HepG2 (cell line): Measurements from ENCODE around the gene SPPL3. TPM values are rescaled to one million over a fixed set of nuclear protein-coding genes. Genes with fewer than 3 reads are reported as not detected.

Experiments used
- ATAC-seq: fragments of 200-7000 bp; cut with Tn5 transposase; 3 replicates; pipeline ENCODE4 v1.9.1; 2020; ENCODE audit warnings: mild to moderate bottlenecking, moderate library complexity
- BruUV-seq: library from RNA; stranded (reverse); fragments of 400-500 nt; replicated peaks from 2 replicates; lab custom pipeline; 2021; lab: Mats Ljungman, UMichigan
- CTCF ChIA-PET: fragments of 300-600 bp; formaldehyde crosslinking; extraction: SDS; loops from one replicate; lab custom pipeline; 2021; ENCODE audit warnings: low total read pairs, inconsistent platforms, low intra/inter-chr PET ratio; lab: Yijun Ruan, JAX
- POLR2A ChIA-PET: fragments of 350-600 bp; sonication (Branson Sonifier 250); formaldehyde crosslinking; loops from one replicate; lab custom pipeline; 2020; ENCODE audit warnings: antibody characterized with exemption, inconsistent platforms; lab: Yijun Ruan, JAX
- DNase-seq: peaks from one replicate; pipeline ENCODE4 v3.0.0-alpha.2; 2015; ENCODE audit warnings: low spot score
- FAIRE-seq: peaks from 3 replicates; lab custom pipeline; 2011; peaks lifted over from hg19 to GRCh38; lab: Jason Lieb, UNC
- H2AFZ ChIP-seq: one replicate; pipeline ENCODE4 v1.6.1; 2011; ENCODE audit warnings: low read length, inconsistent platforms
- H3K27ac ChIP-seq: fragments of 300-600 bp; 3 replicates; pipeline ENCODE4 v1.8.0; 2011; ENCODE audit warnings: mixed run types, mild to moderate bottlenecking, mixed read lengths, low read length, inconsistent platforms; ENCODE audit not compliant: insufficient read depth; ENCODE audit errors: extremely low read length
- H3K27me3 ChIP-seq, 2 experiments: fragments of 200-600 bp in 1 of 2; 2 replicates in 1 of 2; 3 replicates in 1 of 2; pipeline versions ENCODE4 v1.6.0 to v1.8.0; 2011; ENCODE audit warnings: low read length in 2 of 2, mild to moderate bottlenecking in 2 of 2, moderate library complexity in 2 of 2, inconsistent platforms in 1 of 2; ENCODE audit not compliant: insufficient read depth in 2 of 2, control insufficient read depth in 1 of 2
- H3K36me3 ChIP-seq, 2 experiments: fragments of 200-600 bp in 1 of 2; replicated peaks in 1 of 2; 2 replicates in 1 of 2; 3 replicates in 1 of 2; pipeline versions ENCODE4 v1.5.1 to v1.8.0; 2011; ENCODE audit warnings: low read length in 2 of 2, inconsistent platforms in 1 of 2; ENCODE audit not compliant: insufficient read depth in 2 of 2, control insufficient read depth in 1 of 2
- H3K4me1 ChIP-seq: 2 replicates; pipeline ENCODE4 v1.5.1; 2012; ENCODE audit warnings: low read length, inconsistent platforms; ENCODE audit not compliant: insufficient read depth
- H3K4me2 ChIP-seq: 2 replicates; pipeline ENCODE4 v1.6.0; 2011; ENCODE audit warnings: low read depth, low read length, inconsistent platforms
- H3K4me3 ChIP-seq, 3 experiments: fragments of 200-600 bp in 1 of 3; sonication (generic), shearing (Covaris generic) in 1 of 3; replicated peaks in 1 of 3; 2 replicates each; pipeline ENCODE4 v1.5.1; 2011 to 2016; ENCODE audit warnings: low read length in 3 of 3, inconsistent platforms in 2 of 3, low read depth in 2 of 3, mild to moderate bottlenecking in 2 of 3, control low read depth in 1 of 3, mixed read lengths in 1 of 3; ENCODE audit not compliant: insufficient read depth in 1 of 3
- H3K79me2 ChIP-seq: one replicate; pipeline ENCODE4 v1.6.1; 2011; ENCODE audit warnings: low read length, inconsistent platforms; ENCODE audit not compliant: insufficient read depth
- H3K9ac ChIP-seq: 2 replicates; pipeline ENCODE4 v1.6.0; 2011; ENCODE audit warnings: mild to moderate bottlenecking, low read depth, low read length, inconsistent platforms; ENCODE audit not compliant: insufficient read depth
- H3K9me3 ChIP-seq: 2 replicates; pipeline ENCODE4 v1.5.1; 2012; ENCODE audit warnings: mild to moderate bottlenecking, low read length
- H4K20me1 ChIP-seq: 2 replicates; pipeline ENCODE4 v1.6.0; 2011; ENCODE audit warnings: inconsistent platforms, mild to moderate bottlenecking, low read length, moderate library complexity; ENCODE audit not compliant: insufficient read depth
- ARNT2 ChIP-seq: sonication (generic); formaldehyde crosslinking; IDR thresholded peaks from 2 replicates; pipeline ENCODE4 v1.8.0; 2022; ENCODE audit warnings: mild to moderate bottlenecking, low read depth, missing genetic modification reagents, moderate library complexity
- GATAD1 ChIP-seq: IDR thresholded peaks from 2 replicates; pipeline ENCODE4 v1.6.1; 2016; ENCODE audit warnings: missing genetic modification reagents, missing compliant biosample characterization
- HDAC1 ChIP-seq: sonication (generic); formaldehyde crosslinking; IDR thresholded peaks from 2 replicates; pipeline ENCODE4 v1.5.1; 2020; ENCODE audit warnings: mild to moderate bottlenecking, missing genetic modification reagents
- HDAC6 ChIP-seq: fragments of 200-600 bp; sonication (generic); IDR thresholded peaks from 2 replicates; pipeline ENCODE4 v1.7.0; 2017; ENCODE audit warnings: mild to moderate bottlenecking, antibody characterized with exemption, low read length, low read depth
- HNF4A ChIP-seq: sonication (generic); formaldehyde crosslinking; IDR thresholded peaks from 2 replicates; pipeline ENCODE4 v1.4.0; 2020; ENCODE audit warnings: missing genetic modification reagents
- KLF12 ChIP-seq: sonication (generic); formaldehyde crosslinking; IDR thresholded peaks from 2 replicates; pipeline ENCODE4 v1.4.0; 2020; ENCODE audit warnings: missing genetic modification reagents, borderline replicate concordance
- PHF21A ChIP-seq: sonication (generic); formaldehyde crosslinking; IDR thresholded peaks from 2 replicates; pipeline ENCODE4 v1.5.0; 2020; ENCODE audit warnings: mild to moderate bottlenecking, missing genetic modification reagents
- SATB2 ChIP-seq: sonication (generic); formaldehyde crosslinking; IDR thresholded peaks from 2 replicates; pipeline ENCODE4 v1.5.0; 2020; ENCODE audit warnings: missing genetic modification reagents
- SCMH1 ChIP-seq: sonication (generic); formaldehyde crosslinking; IDR thresholded peaks from 2 replicates; pipeline ENCODE4 v1.9.0; 2021; ENCODE audit warnings: missing genetic modification reagents, mild to moderate bottlenecking, borderline replicate concordance
- SMC3 ChIP-seq: IDR thresholded peaks from 2 replicates; pipeline ENCODE4 v1.6.1; 2011; ENCODE audit warnings: low read length, improper control_type of control experiment
- SMYD3 ChIP-seq: sonication (generic); formaldehyde crosslinking; IDR thresholded peaks from 2 replicates; pipeline ENCODE4 v1.8.1; 2023; ENCODE audit warnings: mild to moderate bottlenecking, missing genetic modification reagents
- STAT5B ChIP-seq: sonication (generic); formaldehyde crosslinking; IDR thresholded peaks from 2 replicates; pipeline ENCODE4 v1.4.0; 2020; ENCODE audit warnings: missing genetic modification reagents
- ZBTB46 ChIP-seq: sonication (generic); formaldehyde crosslinking; IDR thresholded peaks from 2 replicates; pipeline ENCODE4 v1.4.0; 2020; ENCODE audit warnings: mild to moderate bottlenecking, missing genetic modification reagents, borderline replicate concordance
- ZNF530 ChIP-seq: sonication (generic); formaldehyde crosslinking; IDR thresholded peaks from 2 replicates; pipeline ENCODE4 v1.5.0; 2020; ENCODE audit warnings: low read depth, mild to moderate bottlenecking, missing genetic modification reagents
- ZNF549 ChIP-seq: sonication (generic); formaldehyde crosslinking; IDR thresholded peaks from 2 replicates; pipeline ENCODE4 v1.5.0; 2020; ENCODE audit warnings: missing genetic modification reagents
- ZNF558 ChIP-seq: sonication (generic); formaldehyde crosslinking; IDR thresholded peaks from 2 replicates; pipeline ENCODE4 v1.9.0; 2022; ENCODE audit warnings: mild to moderate bottlenecking, missing genetic modification reagents, borderline replicate concordance
- ZNF567 ChIP-seq: sonication (generic); formaldehyde crosslinking; IDR thresholded peaks from 2 replicates; pipeline ENCODE4 v1.8.1; 2023; ENCODE audit warnings: mild to moderate bottlenecking, missing genetic modification reagents, borderline replicate concordance
- ZNF569 ChIP-seq: sonication (generic); formaldehyde crosslinking; IDR thresholded peaks from 2 replicates; pipeline ENCODE4 v1.5.0; 2020; ENCODE audit warnings: mild to moderate bottlenecking, missing genetic modification reagents, moderate library complexity, borderline replicate concordance
- ZNF619 ChIP-seq: sonication (generic); formaldehyde crosslinking; IDR thresholded peaks from 2 replicates; pipeline ENCODE4 v1.4.0; 2020; ENCODE audit warnings: mild to moderate bottlenecking, missing genetic modification reagents
- ZNF850 ChIP-seq: sonication (generic); formaldehyde crosslinking; conservative IDR thresholded peaks from 2 replicates; pipeline ENCODE4 v1.9.0; 2021; ENCODE audit warnings: mild to moderate bottlenecking, missing genetic modification reagents
- WGBS: methylation state at CpG from one replicate; pipeline ENCODE4 v1.1.6; 2017; ENCODE audit warnings: low lambda C conversion rate; 5-methylcytosine and 5-hydroxymethylcytosine counted together
- in situ Hi-C: cut with HindIII; loops from 2 replicates; pipeline ENCODE4 v1.10.0; 2017; ENCODE audit warnings: low pct_unique_long_range_greater_than_20kb; ENCODE audit not compliant: extremely low pct_ligation_motif_present
- intact Hi-C: fragments of 100-400 bp; cut with micrococcal nuclease; formaldehyde crosslinking; loops from one replicate; pipeline ENCODE4 v1.10.0; 2022; ENCODE audit not compliant: unreplicated experiment
- polyA plus RNA-seq, 8 experiments: library from polyadenylated mRNA; depleted of rRNA in 3 of 8; stranded (reverse) in 7 of 8; unstranded in 1 of 8; fragments of >200 nt; fragmentation: Illumina TruSeq in 4 of 8; extraction: Trizol in 4 of 8; gene quantifications; 2 replicates each; pipeline versions ENCODE4 v1.2.1 to v1.2.3, GENCODE V29; 2011 to 2016; ENCODE audit warnings: low read depth in 4 of 8, missing spikeins in 1 of 8, mixed read lengths in 1 of 8; ENCODE audit not compliant: insufficient read depth in 1 of 8
- total RNA-seq, 5 experiments: library from RNA; depleted of rRNA; stranded (reverse); fragments of >200 nt; fragmentation: Illumina TruSeq; extraction: Trizol; gene quantifications; 2 replicates each; pipeline ENCODE4 v1.2.3, GENCODE V29; 2016; ENCODE audit warnings: low read depth in 1 of 5

Gene SPPL3
- total and polyA plus RNA-seq, 2 of the 13 experiments (the other 11 are each of a cell fraction or from before 2014, with no cell fraction given), result 8.9 to 9.1 TPM

GRCh38 chr12:120849765-120850164 lies 54.4 kb downstream of the SPPL3 start:
- no peak for TF ChIP-seq SCMH1
- no peak for TF ChIP-seq ZNF619 (CRISPR knock-in tag)
- TF ChIP-seq PHF21A (CRISPR knock-in tag), result no peak
- TF ChIP-seq ZNF558 (CRISPR knock-in tag), result no peak
- TF ChIP-seq ZNF850, result no peak
- no peak for TF ChIP-seq GATAD1
- no peak for TF ChIP-seq HDAC1 (CRISPR knock-in tag)
- TF ChIP-seq ZBTB46 (CRISPR knock-in tag), result no peak
- no peak for TF ChIP-seq HNF4A (CRISPR knock-in tag)
- TF ChIP-seq ARNT2, result no peak
- no peak for TF ChIP-seq KLF12 (CRISPR knock-in tag)
- TF ChIP-seq HDAC6, result no peak
- TF ChIP-seq SMC3, result no peak
- TF ChIP-seq ZNF549 (CRISPR knock-in tag), result no peak
- TF ChIP-seq ZNF530 (CRISPR knock-in tag), result no peak
- no peak for TF ChIP-seq STAT5B (CRISPR knock-in tag)
- no peak for TF ChIP-seq SATB2 (CRISPR knock-in tag)
- no peak for TF ChIP-seq ZNF567 (CRISPR knock-in tag)
- TF ChIP-seq ZNF569 (CRISPR knock-in tag), result no peak
- no peak for TF ChIP-seq SMYD3
- Histone ChIP-seq H2AFZ (no peak overlapping the region), H4K20me1 (peaks cover under 1% of the 10 kb centered on the region; the same call in 1 of the 2 replicates), H3K9ac (no peak overlapping the region), H3K9me3 (no peaks in the 10 kb centered on the region), H3K4me1 (0 out of 2 replicates have a peak, but pooled peaks cover 16% of the 10 kb centered on the region), H3K4me2 (no peak overlapping the region), H3K36me3 (peaks cover 0 to 5% of the 10 kb centered on the region in 2 experiments; a peak in 1 of 5 replicates), H3K79me2 (peaks cover 11% of the 10 kb centered on the region), H3K4me3 (no peak overlapping the region), H3K27ac (no peak overlapping the region), H3K27me3 (no peaks in the 10 kb centered on the region)
- no TSS peak for BruUV-seq
- peak; percentile 35; the same call in 1 of the 3 replicates for ATAC-seq
- 90% methylated on average over 2 of the region's 2 CpGs for WGBS
- peak; percentile 9 for DNase-seq
- intact Hi-C loops, result no loop called here
- no peak for FAIRE-seq
- POLR2A ChIA-PET, result no interaction called here
- CTCF ChIA-PET, result no interaction called here
- in situ Hi-C loops, result no loop called here
